Measurements from ENCODE around the gene MRFAP1.

The MRFAP1 gene

DNA sequence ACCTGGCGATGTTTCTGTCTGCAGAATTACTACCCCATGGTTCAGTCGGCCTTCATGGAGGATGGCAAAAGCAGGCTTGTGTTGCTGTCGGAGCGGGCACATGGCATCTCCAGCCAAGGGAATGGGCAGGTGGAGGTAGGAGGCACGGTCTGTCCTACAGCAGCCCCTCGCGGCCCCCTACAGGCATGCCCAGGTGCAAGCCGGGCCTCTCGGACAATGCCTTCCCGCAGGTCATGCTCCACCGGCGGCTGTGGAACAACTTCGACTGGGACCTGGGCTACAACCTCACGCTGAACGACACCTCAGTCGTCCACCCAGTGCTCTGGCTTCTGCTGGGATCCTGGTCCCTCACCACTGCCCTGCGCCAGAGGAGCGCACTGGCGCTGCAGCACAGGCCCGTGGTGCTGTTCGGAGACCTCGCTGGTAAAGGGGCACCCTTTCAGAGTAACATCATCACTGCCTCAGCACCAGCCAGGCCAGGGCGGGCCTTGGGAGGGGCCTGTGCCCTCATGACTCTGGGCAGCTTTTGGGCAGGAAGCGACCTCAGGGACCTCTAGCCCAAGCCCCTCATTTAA lies 29.5 kb upstream of the MRFAP1 start:
- TF ChIP-seq, protein P1, sequence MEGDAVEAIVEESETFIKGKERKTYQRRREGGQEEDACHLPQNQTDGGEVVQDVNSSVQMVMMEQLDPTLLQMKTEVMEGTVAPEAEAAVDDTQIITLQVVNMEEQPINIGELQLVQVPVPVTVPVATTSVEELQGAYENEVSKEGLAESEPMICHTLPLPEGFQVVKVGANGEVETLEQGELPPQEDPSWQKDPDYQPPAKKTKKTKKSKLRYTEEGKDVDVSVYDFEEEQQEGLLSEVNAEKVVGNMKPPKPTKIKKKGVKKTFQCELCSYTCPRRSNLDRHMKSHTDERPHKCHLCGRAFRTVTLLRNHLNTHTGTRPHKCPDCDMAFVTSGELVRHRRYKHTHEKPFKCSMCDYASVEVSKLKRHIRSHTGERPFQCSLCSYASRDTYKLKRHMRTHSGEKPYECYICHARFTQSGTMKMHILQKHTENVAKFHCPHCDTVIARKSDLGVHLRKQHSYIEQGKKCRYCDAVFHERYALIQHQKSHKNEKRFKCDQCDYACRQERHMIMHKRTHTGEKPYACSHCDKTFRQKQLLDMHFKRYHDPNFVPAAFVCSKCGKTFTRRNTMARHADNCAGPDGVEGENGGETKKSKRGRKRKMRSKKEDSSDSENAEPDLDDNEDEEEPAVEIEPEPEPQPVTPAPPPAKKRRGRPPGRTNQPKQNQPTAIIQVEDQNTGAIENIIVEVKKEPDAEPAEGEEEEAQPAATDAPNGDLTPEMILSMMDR (IDR thresholded peaks at IDR 0.05; ENCODE audit: insufficient read depth, low read depth, low read length, missing control alignments) = no peak
- no peak for DNase-seq (ENCODE audit: low read depth)
- no peak overlapping the region for H3K4me3 ChIP-seq (ENCODE audit: low read depth, low read length)

DNA sequence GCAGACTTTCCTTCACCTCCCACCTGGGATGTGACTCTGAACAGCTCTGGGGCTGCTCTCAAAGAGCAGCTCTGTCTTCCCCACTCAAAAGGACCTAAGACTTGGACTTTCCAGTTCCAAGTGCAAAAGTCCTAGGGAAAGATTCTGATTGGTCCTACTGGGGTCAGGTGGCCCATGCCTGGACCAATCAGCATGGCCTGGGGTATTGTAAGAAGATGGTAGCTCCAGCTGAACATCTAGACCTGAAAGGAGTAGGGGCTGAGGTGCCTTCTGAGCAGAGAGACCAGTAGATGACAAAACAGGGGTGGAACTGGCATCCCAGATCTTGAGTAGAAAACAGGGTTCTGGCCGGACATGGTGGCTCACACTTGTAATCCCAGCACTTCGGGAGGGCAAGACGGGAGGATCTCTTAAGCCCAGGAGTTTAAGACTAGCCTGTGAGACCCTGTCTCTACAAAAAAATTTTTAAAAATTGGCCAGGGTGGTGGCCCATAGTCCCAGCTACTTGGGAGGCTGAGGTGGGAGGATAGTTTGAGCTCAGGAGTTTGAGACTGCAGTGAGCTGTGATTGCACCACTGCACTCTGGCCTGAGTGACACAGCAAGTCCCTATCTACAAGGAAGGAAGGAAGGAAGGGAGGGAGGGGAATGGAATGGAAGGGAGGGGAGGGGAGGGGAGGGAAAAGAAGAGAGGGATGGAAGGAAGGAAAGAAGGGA lies 27.4 kb upstream of the MRFAP1 start:
- TF ChIP-seq, protein P1 (IDR thresholded peaks at IDR 0.05; ENCODE audit: insufficient read depth, low read depth, low read length, missing control alignments) = no peak
- H3K4me3 ChIP-seq (ENCODE audit: low read depth, low read length) = no peak overlapping the region
- DNase-seq (ENCODE audit: low read depth) = no peak

GRCh38 chr4:6613676-6614651 lies 26.5 kb upstream of the MRFAP1 start:
- H3K4me3 ChIP-seq (ENCODE audit: low read depth, low read length) = no peak overlapping the region
- no peak for DNase-seq (ENCODE audit: low read depth)
- TF ChIP-seq, protein P1 (IDR thresholded peaks at IDR 0.05; ENCODE audit: insufficient read depth, low read depth, low read length, missing control alignments) = no peak

- TF ChIP-seq, protein P1 (IDR thresholded peaks at IDR 0.05; ENCODE audit: insufficient read depth, low read depth, low read length, missing control alignments) = no peak
- no peak overlapping the region for H3K4me3 ChIP-seq (ENCODE audit: low read depth, low read length)
- no peak for DNase-seq (ENCODE audit: low read depth)
Measured at GRCh38 chr4:6614701-6615230, 25.7 kb upstream of the MRFAP1 start.

DNA sequence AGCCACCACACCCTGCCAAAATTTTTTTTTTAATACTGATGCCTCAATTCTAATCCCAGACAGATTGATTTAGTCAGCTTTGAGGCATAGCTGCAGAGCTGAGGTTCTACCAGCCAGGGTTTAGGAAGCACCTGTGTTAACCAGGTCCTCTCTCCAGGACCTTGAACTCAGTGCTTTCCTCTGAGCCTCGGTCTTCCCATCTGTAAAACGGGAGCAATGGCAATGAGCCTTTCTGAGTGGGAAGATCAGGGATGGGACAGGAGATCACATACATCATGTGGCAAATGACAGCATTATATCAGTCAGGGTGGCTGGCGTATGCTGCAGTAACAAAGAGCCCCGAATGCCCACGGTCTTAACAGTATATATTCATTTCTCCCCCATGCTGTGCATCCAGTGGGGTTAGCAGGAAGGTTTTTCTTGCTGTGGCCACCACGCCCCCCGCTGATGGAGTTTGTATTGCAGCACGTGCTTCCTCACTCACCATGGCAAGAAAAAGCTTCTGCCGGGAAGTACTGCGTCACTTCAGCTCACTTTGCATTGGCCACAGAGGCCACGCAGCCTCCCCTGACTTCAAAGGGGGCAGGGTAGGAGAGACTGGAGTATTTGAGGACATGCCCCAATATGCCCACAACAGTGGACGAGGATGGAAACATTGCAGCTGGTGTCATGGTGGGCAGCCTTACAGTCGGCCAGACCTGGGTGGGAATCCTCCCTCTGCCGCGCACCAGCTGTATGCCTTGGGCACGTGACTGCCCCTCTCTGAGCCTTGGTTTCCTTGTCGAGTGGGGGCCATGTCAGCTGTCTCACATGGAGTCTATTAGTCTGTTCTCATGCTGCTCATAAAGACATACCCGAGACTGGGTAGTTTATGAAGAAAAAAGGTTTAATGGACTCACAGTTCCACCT lies 24.1 kb upstream of the MRFAP1 start:
- DNase-seq (ENCODE audit: low read depth) = no peak

More for the DNA sequence above, 24.1 kb upstream of the MRFAP1 start:
- no peak overlapping the region for H3K4me3 ChIP-seq (ENCODE audit: low read depth, low read length)
- TF ChIP-seq, protein P1 (IDR thresholded peaks at IDR 0.05; ENCODE audit: insufficient read depth, low read depth, low read length, missing control alignments) = no peak

All from GM12865 (cell line).